Type B pancreatic cell (in vitro differentiated cells): ENCODE results near the gene CSF2RB. TPM values are rescaled to one million over a fixed set of nuclear protein-coding genes. Genes with fewer than 3 reads are reported as not detected.

Experiments used
- DNase-seq: peaks from one replicate; pipeline ENCODE4 v3.0.0; 2021; ENCODE audit warnings: mixed read lengths; ENCODE audit not compliant: unreplicated experiment; ENCODE audit errors: extremely low spot score
- H3K27ac Mint-ChIP-seq: 2 replicates; pipeline ENCODE4 v1.8.0; 2021; ENCODE audit warnings: mild to moderate bottlenecking, mixed read lengths
- H3K27me3 Mint-ChIP-seq: 2 replicates; pipeline ENCODE4 v1.8.0; 2021; ENCODE audit warnings: mixed read lengths
- H3K36me3 Mint-ChIP-seq: 2 replicates; pipeline ENCODE4 v1.8.0; 2021; ENCODE audit warnings: mixed read lengths
- H3K4me1 Mint-ChIP-seq: one replicate; pipeline ENCODE4 v1.8.0; 2021; ENCODE audit warnings: mixed read lengths; ENCODE audit not compliant: unreplicated experiment
- H3K4me3 Mint-ChIP-seq: 2 replicates; pipeline ENCODE4 v1.8.0; 2021; ENCODE audit warnings: mild to moderate bottlenecking, mixed read lengths
- H3K9me3 Mint-ChIP-seq: 2 replicates; pipeline ENCODE4 v1.8.0; 2021; ENCODE audit warnings: mixed read lengths
- CTCF ChIP-seq: fragments of 200-600 bp; sonication (generic); conservative IDR thresholded peaks from 2 replicates; pipeline ENCODE4 v1.5.0; 2021; ENCODE audit warnings: antibody characterized with exemption, mild to moderate bottlenecking
- total RNA-seq: library from RNA; stranded (reverse); gene quantifications from 2 replicates; pipeline ENCODE4 v1.2.1, GENCODE V29; 2021; ENCODE audit warnings: low replicate concordance

Gene CSF2RB
- total RNA-seq, 1 donor from 2014 or later = 0.72 TPM

- no peak for TF ChIP-seq CTCF
- no peak overlapping the region for H3K4me3 Mint-ChIP-seq
- peaks cover 54% of the 10 kb centered on the region for H3K27me3 Mint-ChIP-seq
- DNase-seq = no peak
- no peaks in the 10 kb centered on the region for H3K4me1 Mint-ChIP-seq
- no peaks in the 10 kb centered on the region for H3K36me3 Mint-ChIP-seq
- H3K27ac Mint-ChIP-seq = no peak overlapping the region
- peaks cover 4% of the 10 kb centered on the region for H3K9me3 Mint-ChIP-seq
Observed at GRCh38 chr22:36899498-36899897, 13.9 kb upstream of the CSF2RB start.

GRCh38 chr22:36900225-36900624, 13.2 kb upstream of the CSF2RB start:
- no peak for DNase-seq
- no peak overlapping the region for H3K27ac Mint-ChIP-seq
- no peaks in the 10 kb centered on the region for H3K4me1 Mint-ChIP-seq
- TF ChIP-seq CTCF = no peak
- no peaks in the 10 kb centered on the region for H3K36me3 Mint-ChIP-seq
- H3K4me3 Mint-ChIP-seq = no peak overlapping the region
- H3K27me3 Mint-ChIP-seq = peaks cover 54% of the 10 kb centered on the region
- peaks cover 3% of the 10 kb centered on the region for H3K9me3 Mint-ChIP-seq

- Mint-ChIP-seq H3K4me1 (no peaks in the 10 kb centered on the region), H3K9me3 (no peaks in the 10 kb centered on the region), H3K36me3 (no peaks in the 10 kb centered on the region), H3K27me3 (peaks cover 52% of the 10 kb centered on the region), H3K27ac (no peak overlapping the region), H3K4me3 (no peak overlapping the region)
- no peak for TF ChIP-seq CTCF
- DNase-seq = no peak
Observed at GRCh38 chr22:36900880-36901279, 12.5 kb upstream of the CSF2RB start.

- TF ChIP-seq CTCF = no peak
- no peaks in the 10 kb centered on the region for H3K9me3 Mint-ChIP-seq
- no peaks in the 10 kb centered on the region for H3K4me1 Mint-ChIP-seq
- no peaks in the 10 kb centered on the region for H3K36me3 Mint-ChIP-seq
- DNase-seq = no peak
- H3K27ac Mint-ChIP-seq = no peak overlapping the region
- peaks cover 54% of the 10 kb centered on the region for H3K27me3 Mint-ChIP-seq
- no peak overlapping the region for H3K4me3 Mint-ChIP-seq
Observed at GRCh38 chr22:36901411-36902142, 11.9 kb upstream of the CSF2RB start.

- H3K27me3 Mint-ChIP-seq = peaks cover 50% of the 10 kb centered on the region
- TF ChIP-seq CTCF = no peak
- no peak overlapping the region for H3K4me3 Mint-ChIP-seq
- no peak overlapping the region for H3K27ac Mint-ChIP-seq
- H3K4me1 Mint-ChIP-seq = no peaks in the 10 kb centered on the region
- H3K9me3 Mint-ChIP-seq = no peaks in the 10 kb centered on the region
- H3K36me3 Mint-ChIP-seq = no peaks in the 10 kb centered on the region
- no peak for DNase-seq
Observed at GRCh38 chr22:36902143-36902926, 11.1 kb upstream of the CSF2RB start.
